A673 (cell line): ENCODE data around the gene MXD3. TPM values are rescaled to one million over a fixed set of nuclear protein-coding genes. Genes with fewer than 3 reads are reported as not detected.
A peak's percentile ranks its signal among the peaks of the same experiment; 100 is the strongest.

ENCODE experiments used
- BruUV-seq: library from RNA; stranded (reverse); fragments of 400-500 nt; replicated peaks from 2 replicates; lab custom pipeline; 2021; lab: Mats Ljungman, UMichigan
- CTCF ChIA-PET: fragments of 300-600 bp; sonication (Branson Sonifier 250); formaldehyde crosslinking; loops from one replicate; lab custom pipeline; 2022; ENCODE audit warnings: antibody characterized with exemption; lab: Charles Lee
- POLR2A ChIA-PET: fragments of 300-600 bp; sonication (Branson Sonifier 250); formaldehyde crosslinking; loops from one replicate; lab custom pipeline; 2022; ENCODE audit warnings: antibody characterized with exemption; ENCODE audit not compliant: low non-redundant PET; lab: Charles Lee
- DNase-seq: peaks from one replicate; pipeline ENCODE4 v3.0.0-alpha.2; 2015; ENCODE audit warnings: low spot score
- H3K27ac ChIP-seq: fragments of 200-600 bp; sonication (generic); 2 replicates; pipeline ENCODE4 v1.5.1; 2016; ENCODE audit warnings: mixed run types, low read depth, mild to moderate bottlenecking, mixed read lengths, antibody characterized with exemption, low read length; ENCODE audit not compliant: poor library complexity, severe bottlenecking
- H3K27me3 ChIP-seq: fragments of 200-600 bp; sonication (generic); replicated peaks from 2 replicates; pipeline ENCODE4 v1.6.1; 2017; ENCODE audit warnings: mixed run types, low read depth, mild to moderate bottlenecking, mixed read lengths, antibody characterized with exemption, low read length; ENCODE audit not compliant: insufficient read depth, poor library complexity
- H3K36me3 ChIP-seq: fragments of 200-600 bp; sonication (generic); 2 replicates; pipeline ENCODE4 v1.6.1; 2016; ENCODE audit warnings: mixed run types, mild to moderate bottlenecking, mixed read lengths, antibody characterized with exemption, low read length; ENCODE audit not compliant: insufficient read depth, poor library complexity, severe bottlenecking
- H3K4me1 ChIP-seq: fragments of 200-600 bp; sonication (generic); 2 replicates; pipeline ENCODE4 v1.6.1; 2017; ENCODE audit warnings: mixed run types, mild to moderate bottlenecking, mixed read lengths, antibody characterized with exemption, low read length; ENCODE audit not compliant: insufficient read depth, poor library complexity, severe bottlenecking
- H3K4me3 ChIP-seq: fragments of 200-600 bp; sonication (generic); 2 replicates; pipeline ENCODE4 v1.5.1; 2016; ENCODE audit warnings: low read depth, mixed run types, mild to moderate bottlenecking, mixed read lengths, low read length; ENCODE audit not compliant: poor library complexity, severe bottlenecking
- H3K9me3 ChIP-seq: fragments of 200-600 bp; sonication (generic); 2 replicates; pipeline ENCODE4 v1.6.1; 2016; ENCODE audit warnings: mixed run types, low read depth, mild to moderate bottlenecking, mixed read lengths, antibody characterized with exemption, low read length; ENCODE audit not compliant: poor library complexity, severe bottlenecking
- CTCF ChIP-seq: fragments of 300-800, 200-600 bp; sonication (generic); conservative IDR thresholded peaks from 2 replicates; pipeline ENCODE4 v1.5.1; 2017; ENCODE audit warnings: low read depth, mild to moderate bottlenecking, antibody characterized with exemption, low read length, moderate library complexity, mixed read lengths
- EZH2 ChIP-seq: fragments of 200-600 bp; sonication (generic); IDR thresholded peaks from 2 replicates; pipeline ENCODE4 v1.6.1; 2017; ENCODE audit warnings: borderline replicate concordance, low read depth, mild to moderate bottlenecking, mixed read lengths, antibody characterized with exemption, low read length; ENCODE audit not compliant: poor library complexity, severe bottlenecking
- intact Hi-C: fragments of 100-400 bp; cut with micrococcal nuclease; formaldehyde crosslinking; loops from one replicate; pipeline ENCODE4 v1.10.0; 2022; ENCODE audit not compliant: unreplicated experiment
- total RNA-seq: library from RNA; stranded (reverse); gene quantifications from 2 replicates; pipeline ENCODE4 v1.2.3, GENCODE V29; 2021

The MXD3 gene
- total RNA-seq, 1 experiment from 2014 or later, result 15.1 TPM

GRCh38 chr5:177359451-177359851 lies 47.8 kb upstream of the MXD3 start:
- ChIA-PET POLR2A (no interaction called here), CTCF (no interaction called here)
- peaks cover 6% of the 10 kb centered on the region for H3K4me1 ChIP-seq
- no peaks in the 10 kb centered on the region for H3K27me3 ChIP-seq
- no peak for DNase-seq
- no peaks in the 10 kb centered on the region for H3K36me3 ChIP-seq
- no peaks in the 10 kb centered on the region for H3K9me3 ChIP-seq
- intact Hi-C loops, result no loop called here
- no peak overlapping the region for H3K4me3 ChIP-seq
- BruUV-seq, result no TSS peak
- TF ChIP-seq EZH2, result no peak
- H3K27ac ChIP-seq, result no peak overlapping the region

GRCh38 chr5:177358370-177358819 lies 46.7 kb upstream of the MXD3 start:
- no TSS peak for BruUV-seq
- ChIA-PET CTCF (no interaction called here), POLR2A (interaction anchor here (0.7 kb wide), 1 partner anchor 86 kb away, joined by 4 read pairs; no protein-coding TSS in a partner anchor)
- TF ChIP-seq CTCF (no peak), EZH2 (no peak)
- no peak for DNase-seq
- Histone ChIP-seq H3K27me3 (no peaks in the 10 kb centered on the region), H3K36me3 (no peaks in the 10 kb centered on the region), H3K4me3 (no peak overlapping the region), H3K4me1 (peaks cover 3% of the 10 kb centered on the region), H3K27ac (no peak overlapping the region), H3K9me3 (no peaks in the 10 kb centered on the region)
- intact Hi-C loops, result no loop called here

- Histone ChIP-seq H3K36me3 (no peaks in the 10 kb centered on the region), H3K27me3 (no peaks in the 10 kb centered on the region), H3K4me1 (no peaks in the 10 kb centered on the region), H3K27ac (no peak within 1 kb of the TSS), H3K4me3 (peak within 1 kb of the TSS; percentile 19), H3K9me3 (no peaks in the 10 kb centered on the region)
- DNase-seq, result peak; percentile 18
- ChIA-PET POLR2A (no interaction called here), CTCF (no interaction called here)
- BruUV-seq, result no TSS peak
- TF ChIP-seq EZH2, result no peak
- intact Hi-C loops, result no loop called here
Observed at GRCh38 chr5:177357459-177358351, 46.0 kb upstream of the MXD3 start, which contains the start of gene RGS14. Gene RGS14 (plus strand): TSS chr5:177357924. CDS start chr5:177358025, 101 bp downstream.

- DNase-seq, result no peak
- POLR2A ChIA-PET, result no interaction called here
- intact Hi-C loops, result no loop called here
- Histone ChIP-seq H3K4me3 (no peak overlapping the region), H3K27ac (no peak overlapping the region), H3K27me3 (no peaks in the 10 kb centered on the region), H3K4me1 (peaks cover 1% of the 10 kb centered on the region), H3K36me3 (no peaks in the 10 kb centered on the region), H3K9me3 (no peaks in the 10 kb centered on the region)
- BruUV-seq, result no TSS peak
- no peak for TF ChIP-seq CTCF
- no peak for TF ChIP-seq EZH2
- CTCF ChIA-PET, result no interaction called here
Observed at GRCh38 chr5:177357146-177357458, 45.4 kb upstream of the MXD3 start.
